ENCODE measurements around the gene CKS1B.

GRCh38 chr1:155019377-155020245, 45.1 kb downstream of the CKS1B start:
- TF ChIP-seq, protein P1, sequence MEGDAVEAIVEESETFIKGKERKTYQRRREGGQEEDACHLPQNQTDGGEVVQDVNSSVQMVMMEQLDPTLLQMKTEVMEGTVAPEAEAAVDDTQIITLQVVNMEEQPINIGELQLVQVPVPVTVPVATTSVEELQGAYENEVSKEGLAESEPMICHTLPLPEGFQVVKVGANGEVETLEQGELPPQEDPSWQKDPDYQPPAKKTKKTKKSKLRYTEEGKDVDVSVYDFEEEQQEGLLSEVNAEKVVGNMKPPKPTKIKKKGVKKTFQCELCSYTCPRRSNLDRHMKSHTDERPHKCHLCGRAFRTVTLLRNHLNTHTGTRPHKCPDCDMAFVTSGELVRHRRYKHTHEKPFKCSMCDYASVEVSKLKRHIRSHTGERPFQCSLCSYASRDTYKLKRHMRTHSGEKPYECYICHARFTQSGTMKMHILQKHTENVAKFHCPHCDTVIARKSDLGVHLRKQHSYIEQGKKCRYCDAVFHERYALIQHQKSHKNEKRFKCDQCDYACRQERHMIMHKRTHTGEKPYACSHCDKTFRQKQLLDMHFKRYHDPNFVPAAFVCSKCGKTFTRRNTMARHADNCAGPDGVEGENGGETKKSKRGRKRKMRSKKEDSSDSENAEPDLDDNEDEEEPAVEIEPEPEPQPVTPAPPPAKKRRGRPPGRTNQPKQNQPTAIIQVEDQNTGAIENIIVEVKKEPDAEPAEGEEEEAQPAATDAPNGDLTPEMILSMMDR (IDR thresholded peaks at IDR 0.05), result no peak
- no peak for TF ChIP-seq POLR2A (IDR thresholded peaks at IDR 0.05)
- TF ChIP-seq POLR2AphosphoS5 (IDR thresholded peaks at IDR 0.05), result no peak
